HepG2 (cell line): ENCODE data around the gene KDM5B. TPM values are rescaled to one million over a fixed set of nuclear protein-coding genes. Genes with fewer than 3 reads are reported as not detected.
"Not testable (repeated sequence)": the region's sequence is repeated elsewhere in the genome, so short reads cannot be mapped to it uniquely, and the experiment has no call there.

Experiments
- ATAC-seq: fragments of 200-7000 bp; cut with Tn5 transposase; 3 replicates; pipeline ENCODE4 v1.9.1; 2020; ENCODE audit warnings: mild to moderate bottlenecking, moderate library complexity
- BruUV-seq: library from RNA; stranded (reverse); fragments of 400-500 nt; replicated peaks from 2 replicates; lab custom pipeline; 2021; lab: Mats Ljungman, UMichigan
- CTCF ChIA-PET: fragments of 300-600 bp; formaldehyde crosslinking; extraction: SDS; loops from one replicate; lab custom pipeline; 2021; ENCODE audit warnings: low total read pairs, inconsistent platforms, low intra/inter-chr PET ratio; lab: Yijun Ruan, JAX
- POLR2A ChIA-PET: fragments of 350-600 bp; sonication (Branson Sonifier 250); formaldehyde crosslinking; loops from one replicate; lab custom pipeline; 2020; ENCODE audit warnings: antibody characterized with exemption, inconsistent platforms; lab: Yijun Ruan, JAX
- DNase-seq: peaks from one replicate; pipeline ENCODE4 v3.0.0-alpha.2; 2015; ENCODE audit warnings: low spot score
- FAIRE-seq: peaks from 3 replicates; lab custom pipeline; 2011; peaks lifted over from hg19 to GRCh38; lab: Jason Lieb, UNC
- H2AFZ ChIP-seq: one replicate; pipeline ENCODE4 v1.6.1; 2011; ENCODE audit warnings: low read length, inconsistent platforms
- H3K27ac ChIP-seq: fragments of 300-600 bp; 3 replicates; pipeline ENCODE4 v1.8.0; 2011; ENCODE audit warnings: mixed run types, mild to moderate bottlenecking, mixed read lengths, low read length, inconsistent platforms; ENCODE audit not compliant: insufficient read depth; ENCODE audit errors: extremely low read length
- H3K27me3 ChIP-seq, 2 experiments: fragments of 200-600 bp in 1 of 2; 2 replicates in 1 of 2; 3 replicates in 1 of 2; pipeline versions ENCODE4 v1.6.0 to v1.8.0; 2011; ENCODE audit warnings: low read length in 2 of 2, mild to moderate bottlenecking in 2 of 2, moderate library complexity in 2 of 2, inconsistent platforms in 1 of 2; ENCODE audit not compliant: insufficient read depth in 2 of 2, control insufficient read depth in 1 of 2
- H3K36me3 ChIP-seq, 2 experiments: fragments of 200-600 bp in 1 of 2; replicated peaks in 1 of 2; 2 replicates in 1 of 2; 3 replicates in 1 of 2; pipeline versions ENCODE4 v1.5.1 to v1.8.0; 2011; ENCODE audit warnings: low read length in 2 of 2, inconsistent platforms in 1 of 2; ENCODE audit not compliant: insufficient read depth in 2 of 2, control insufficient read depth in 1 of 2
- H3K4me1 ChIP-seq: 2 replicates; pipeline ENCODE4 v1.5.1; 2012; ENCODE audit warnings: low read length, inconsistent platforms; ENCODE audit not compliant: insufficient read depth
- H3K4me2 ChIP-seq: 2 replicates; pipeline ENCODE4 v1.6.0; 2011; ENCODE audit warnings: low read depth, low read length, inconsistent platforms
- H3K4me3 ChIP-seq, 3 experiments: fragments of 200-600 bp in 1 of 3; sonication (generic), shearing (Covaris generic) in 1 of 3; replicated peaks in 1 of 3; 2 replicates each; pipeline ENCODE4 v1.5.1; 2011 to 2016; ENCODE audit warnings: low read length in 3 of 3, inconsistent platforms in 2 of 3, low read depth in 2 of 3, mild to moderate bottlenecking in 2 of 3, control low read depth in 1 of 3, mixed read lengths in 1 of 3; ENCODE audit not compliant: insufficient read depth in 1 of 3
- H3K79me2 ChIP-seq: one replicate; pipeline ENCODE4 v1.6.1; 2011; ENCODE audit warnings: low read length, inconsistent platforms; ENCODE audit not compliant: insufficient read depth
- H3K9ac ChIP-seq: 2 replicates; pipeline ENCODE4 v1.6.0; 2011; ENCODE audit warnings: mild to moderate bottlenecking, low read depth, low read length, inconsistent platforms; ENCODE audit not compliant: insufficient read depth
- H3K9me3 ChIP-seq: 2 replicates; pipeline ENCODE4 v1.5.1; 2012; ENCODE audit warnings: mild to moderate bottlenecking, low read length
- H4K20me1 ChIP-seq: 2 replicates; pipeline ENCODE4 v1.6.0; 2011; ENCODE audit warnings: inconsistent platforms, mild to moderate bottlenecking, low read length, moderate library complexity; ENCODE audit not compliant: insufficient read depth
- FIP1L1 ChIP-seq: fragments of 200-400 bp; formaldehyde crosslinking; IDR thresholded peaks from 2 replicates; pipeline ENCODE4 v1.6.1; 2018; ENCODE audit warnings: low read depth, mild to moderate bottlenecking, low read length, moderate library complexity, borderline replicate concordance; ENCODE audit not compliant: insufficient read depth
- GATA4 ChIP-seq: sonication (generic); IDR thresholded peaks from 2 replicates; pipeline ENCODE4 v1.6.1; 2016; ENCODE audit warnings: antibody characterized with exemption, low read depth, borderline replicate concordance
- ISX ChIP-seq: sonication (generic); formaldehyde crosslinking; conservative IDR thresholded peaks from 2 replicates; pipeline ENCODE4 v1.5.0; 2020; ENCODE audit warnings: missing genetic modification reagents
- MXD4 ChIP-seq: IDR thresholded peaks from 2 replicates; pipeline ENCODE4 v1.6.1; 2016; ENCODE audit warnings: mild to moderate bottlenecking, missing biosample characterization, missing genetic modification reagents
- POLR2AphosphoS2 ChIP-seq: IDR thresholded peaks from 2 replicates; pipeline ENCODE4 v1.6.1; 2011; ENCODE audit warnings: low read depth, low read length, improper control_type of control experiment
- SRY ChIP-seq: sonication (generic); formaldehyde crosslinking; IDR thresholded peaks from 2 replicates; pipeline ENCODE4 v1.8.0; 2022; ENCODE audit warnings: mild to moderate bottlenecking, missing genetic modification reagents
- ZKSCAN8 ChIP-seq: IDR thresholded peaks from 2 replicates; pipeline ENCODE4 v1.6.1; 2016; ENCODE audit warnings: borderline replicate concordance, missing genetic modification reagents, missing compliant biosample characterization
- ZNF253 ChIP-seq: sonication (generic); formaldehyde crosslinking; IDR thresholded peaks from 2 replicates; pipeline ENCODE4 v1.8.0; 2022; ENCODE audit warnings: mild to moderate bottlenecking, missing genetic modification reagents, borderline replicate concordance
- ZSCAN29 ChIP-seq: sonication (generic); formaldehyde crosslinking; conservative IDR thresholded peaks from 2 replicates; pipeline ENCODE4 v1.4.0; 2020; ENCODE audit warnings: mild to moderate bottlenecking, missing genetic modification reagents
- WGBS: methylation state at CpG from one replicate; pipeline ENCODE4 v1.1.6; 2017; ENCODE audit warnings: low lambda C conversion rate; 5-methylcytosine and 5-hydroxymethylcytosine counted together
- in situ Hi-C: cut with HindIII; loops from 2 replicates; pipeline ENCODE4 v1.10.0; 2017; ENCODE audit warnings: low pct_unique_long_range_greater_than_20kb; ENCODE audit not compliant: extremely low pct_ligation_motif_present
- intact Hi-C: fragments of 100-400 bp; cut with micrococcal nuclease; formaldehyde crosslinking; loops from one replicate; pipeline ENCODE4 v1.10.0; 2022; ENCODE audit not compliant: unreplicated experiment
- polyA plus RNA-seq, 8 experiments: library from polyadenylated mRNA; depleted of rRNA in 3 of 8; stranded (reverse) in 7 of 8; unstranded in 1 of 8; fragments of >200 nt; fragmentation: Illumina TruSeq in 4 of 8; extraction: Trizol in 4 of 8; gene quantifications; 2 replicates each; pipeline versions ENCODE4 v1.2.1 to v1.2.3, GENCODE V29; 2011 to 2016; ENCODE audit warnings: low read depth in 4 of 8, missing spikeins in 1 of 8, mixed read lengths in 1 of 8; ENCODE audit not compliant: insufficient read depth in 1 of 8
- total RNA-seq, 5 experiments: library from RNA; depleted of rRNA; stranded (reverse); fragments of >200 nt; fragmentation: Illumina TruSeq; extraction: Trizol; gene quantifications; 2 replicates each; pipeline ENCODE4 v1.2.3, GENCODE V29; 2016; ENCODE audit warnings: low read depth in 1 of 5
- TF ChIP-seq, protein P1 (sequence below): sonication (generic); formaldehyde crosslinking; IDR thresholded peaks from 2 replicates; pipeline ENCODE4 v1.4.0; 2020; ENCODE audit warnings: mild to moderate bottlenecking, missing genetic modification reagents
- TF ChIP-seq, protein P2 (sequence below): sonication (generic); formaldehyde crosslinking; IDR thresholded peaks from 2 replicates; pipeline ENCODE4 v1.4.0; 2020; ENCODE audit warnings: mild to moderate bottlenecking, missing genetic modification reagents
- TF ChIP-seq, protein P3 (sequence below): sonication (generic); formaldehyde crosslinking; IDR thresholded peaks from 2 replicates; pipeline ENCODE4 v1.4.0; 2020; ENCODE audit warnings: missing genetic modification reagents, borderline replicate concordance
- TF ChIP-seq, protein P4 (sequence below): sonication (generic); formaldehyde crosslinking; IDR thresholded peaks from 2 replicates; pipeline ENCODE4 v1.8.1; 2023; ENCODE audit warnings: missing genetic modification reagents, mild to moderate bottlenecking, borderline replicate concordance

The KDM5B gene
- total and polyA plus RNA-seq, 2 of the 13 experiments (the other 11 are each of a cell fraction or from before 2014, with no cell fraction given), result 34.2 to 35.4 TPM

DNA sequence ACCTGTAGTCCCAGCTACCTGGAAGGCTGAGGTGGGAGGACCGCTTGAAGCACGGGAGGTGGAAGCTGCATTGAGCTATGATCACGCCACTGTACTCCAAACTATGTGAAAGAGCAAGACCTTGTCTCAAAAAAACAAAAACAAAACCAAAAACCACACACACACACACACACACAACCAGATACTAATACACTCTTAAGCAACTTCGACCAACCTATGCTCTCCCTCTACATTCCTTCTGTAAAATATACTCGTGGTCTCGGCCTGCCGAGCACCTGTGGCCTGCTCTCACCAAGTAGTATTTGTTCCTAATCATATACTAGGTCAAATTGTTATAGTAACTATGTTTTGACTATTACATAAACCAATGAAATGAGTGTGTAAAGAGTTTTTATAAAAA, 84.5 kb downstream of the KDM5B start (continued):
- no peak for TF ChIP-seq FIP1L1
- TF ChIP-seq, protein P1, sequence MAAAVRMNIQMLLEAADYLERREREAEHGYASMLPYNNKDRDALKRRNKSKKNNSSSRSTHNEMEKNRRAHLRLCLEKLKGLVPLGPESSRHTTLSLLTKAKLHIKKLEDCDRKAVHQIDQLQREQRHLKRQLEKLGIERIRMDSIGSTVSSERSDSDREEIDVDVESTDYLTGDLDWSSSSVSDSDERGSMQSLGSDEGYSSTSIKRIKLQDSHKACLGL (CRISPR knock-in tag), result no peak

DNA sequence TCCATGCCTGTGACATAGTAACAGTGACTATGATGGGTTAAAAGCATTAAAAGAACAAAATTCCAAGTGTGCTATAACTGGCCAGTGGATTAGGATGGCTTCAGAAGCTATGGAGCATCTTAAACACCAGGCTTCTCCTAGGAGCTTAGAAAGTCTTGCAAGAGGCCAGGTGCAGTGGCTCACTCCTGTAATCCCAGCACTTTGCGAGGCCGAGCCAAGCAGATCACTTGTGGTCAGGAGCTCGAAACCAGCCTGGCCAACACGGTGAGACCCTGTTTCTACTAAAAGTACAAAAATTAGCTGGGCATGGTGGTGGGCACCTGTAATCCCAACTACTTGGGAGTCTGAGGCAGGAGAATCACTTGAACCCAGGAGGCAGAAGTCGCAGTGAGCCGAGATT, 85.2 kb downstream of the KDM5B start:
- H3K4me3 ChIP-seq, H2AFZ ChIP-seq, BruUV-seq, FAIRE-seq, H3K27me3 ChIP-seq, intact Hi-C loops, ATAC-seq, H3K9me3 ChIP-seq, DNase-seq, H3K36me3 ChIP-seq, H4K20me1 ChIP-seq, H3K4me1 ChIP-seq, H3K79me2 ChIP-seq, H3K27ac ChIP-seq, H3K9ac ChIP-seq, in situ Hi-C loops, H3K4me2 ChIP-seq, POLR2A ChIA-PET, CTCF ChIA-PET: not testable (repeated sequence)
- WGBS, result 65% methylated on average over 6 of the region's 6 CpGs

DNA sequence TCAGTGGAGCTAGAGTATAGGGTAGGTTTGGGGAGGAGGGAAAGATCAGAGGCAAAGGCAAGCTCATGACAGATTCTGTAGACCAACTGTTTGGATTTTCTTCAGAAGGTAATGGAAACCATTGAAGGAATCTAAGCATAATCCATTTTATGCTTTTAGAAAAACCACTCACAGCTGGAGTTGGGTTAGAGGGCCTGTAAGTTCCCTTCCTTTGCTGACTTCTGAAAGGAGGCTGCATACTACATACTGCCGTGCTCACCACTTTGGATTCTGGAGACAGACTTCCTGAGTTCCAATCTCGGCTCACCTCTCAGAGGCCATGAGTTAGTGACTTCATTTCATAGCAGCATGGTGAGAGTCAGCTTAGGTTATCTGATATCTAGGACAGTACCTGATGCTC, 91.6 kb downstream of the KDM5B start:
- H3K27me3 ChIP-seq, result peaks cover 4 to 43% of the 10 kb centered on the region in 2 experiments; a peak in 4 of 5 replicates
- peaks cover 6% of the 10 kb centered on the region; the same call in 1 of the 2 replicates for H3K4me1 ChIP-seq
- BruUV-seq, result no TSS peak
- no peaks in the 10 kb centered on the region for H3K36me3 ChIP-seq
- H2AFZ ChIP-seq, result no peak overlapping the region
- H3K27ac ChIP-seq, result no peak overlapping the region
- no peaks in the 10 kb centered on the region; the same call in 1 of the 2 replicates for H4K20me1 ChIP-seq
- no peak overlapping the region for H3K9ac ChIP-seq
- no peak for ATAC-seq
- no peak overlapping the region for H3K4me2 ChIP-seq
- ChIA-PET POLR2A (no interaction called here), CTCF (no interaction called here)
- FAIRE-seq, result no peak
- H3K4me3 ChIP-seq, result no peak overlapping the region
- intact Hi-C loops, result loop anchor here (10.0 kb wide), 3 partner anchors 212 to 372 kb away; partner anchors contain the start of genes PPP1R12B and UBE2T
- H3K9me3 ChIP-seq, result no peaks in the 10 kb centered on the region
- no peak for DNase-seq
- no peak for TF ChIP-seq GATA4
- TF ChIP-seq SRY (CRISPR knock-in tag), result no peak
- TF ChIP-seq ZSCAN29 (CRISPR knock-in tag), result no peak
- TF ChIP-seq ISX (CRISPR knock-in tag), result no peak
- TF ChIP-seq, protein P2, sequence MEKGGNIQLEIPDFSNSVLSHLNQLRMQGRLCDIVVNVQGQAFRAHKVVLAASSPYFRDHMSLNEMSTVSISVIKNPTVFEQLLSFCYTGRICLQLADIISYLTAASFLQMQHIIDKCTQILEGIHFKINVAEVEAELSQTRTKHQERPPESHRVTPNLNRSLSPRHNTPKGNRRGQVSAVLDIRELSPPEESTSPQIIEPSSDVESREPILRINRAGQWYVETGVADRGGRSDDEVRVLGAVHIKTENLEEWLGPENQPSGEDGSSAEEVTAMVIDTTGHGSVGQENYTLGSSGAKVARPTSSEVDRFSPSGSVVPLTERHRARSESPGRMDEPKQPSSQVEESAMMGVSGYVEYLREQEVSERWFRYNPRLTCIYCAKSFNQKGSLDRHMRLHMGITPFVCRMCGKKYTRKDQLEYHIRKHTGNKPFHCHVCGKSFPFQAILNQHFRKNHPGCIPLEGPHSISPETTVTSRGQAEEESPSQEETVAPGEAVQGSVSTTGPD, result no peak
- no peak for TF ChIP-seq POLR2AphosphoS2
- no peak for TF ChIP-seq MXD4 (CRISPR knock-in tag)
- TF ChIP-seq, protein P3, sequence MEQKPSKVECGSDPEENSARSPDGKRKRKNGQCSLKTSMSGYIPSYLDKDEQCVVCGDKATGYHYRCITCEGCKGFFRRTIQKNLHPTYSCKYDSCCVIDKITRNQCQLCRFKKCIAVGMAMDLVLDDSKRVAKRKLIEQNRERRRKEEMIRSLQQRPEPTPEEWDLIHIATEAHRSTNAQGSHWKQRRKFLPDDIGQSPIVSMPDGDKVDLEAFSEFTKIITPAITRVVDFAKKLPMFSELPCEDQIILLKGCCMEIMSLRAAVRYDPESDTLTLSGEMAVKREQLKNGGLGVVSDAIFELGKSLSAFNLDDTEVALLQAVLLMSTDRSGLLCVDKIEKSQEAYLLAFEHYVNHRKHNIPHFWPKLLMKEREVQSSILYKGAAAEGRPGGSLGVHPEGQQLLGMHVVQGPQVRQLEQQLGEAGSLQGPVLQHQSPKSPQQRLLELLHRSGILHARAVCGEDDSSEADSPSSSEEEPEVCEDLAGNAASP (CRISPR knock-in tag), result no peak
- TF ChIP-seq ZKSCAN8 (CRISPR knock-in tag), result no peak
- no peak for TF ChIP-seq ZNF253
- TF ChIP-seq, protein P4, sequence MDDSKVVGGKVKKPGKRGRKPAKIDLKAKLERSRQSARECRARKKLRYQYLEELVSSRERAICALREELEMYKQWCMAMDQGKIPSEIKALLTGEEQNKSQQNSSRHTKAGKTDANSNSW (CRISPR knock-in tag), result no peak
- in situ Hi-C loops, result loop anchor here (10.0 kb wide), 1 partner anchor 522 kb away; the partner anchor contains the start of gene LGR6
- WGBS, result no CpG with 5 or more reads among the region's 2 CpGs
- H3K79me2 ChIP-seq, result no peaks in the 10 kb centered on the region
